ENCODE measurements around the gene DDX42.

The DDX42 gene

GRCh38 chr17:63821804-63822203 is 47.8 kb downstream of the DDX42 start:
- H3K36me3 ChIP-seq, result peaks cover 90% of the 10 kb centered on the region
- DNase-seq, result no peak
- H3K9me3 ChIP-seq, result no peaks in the 10 kb centered on the region
- H3K4me3 ChIP-seq (ENCODE audit: low read depth, low read length), result no peak overlapping the region
- H3K27me3 ChIP-seq, result no peaks in the 10 kb centered on the region
- TF ChIP-seq CTCF (IDR thresholded peaks at IDR 0.05; ENCODE audit: low read depth, low read length), result no peak
- H3K4me1 ChIP-seq, result no peaks in the 10 kb centered on the region; the same call in 1 of the 2 replicates

- no peaks in the 10 kb centered on the region for H3K9me3 ChIP-seq
- no peak overlapping the region for H3K4me3 ChIP-seq (ENCODE audit: low read depth, low read length)
- H3K27me3 ChIP-seq, result no peaks in the 10 kb centered on the region
- peaks cover 83% of the 10 kb centered on the region for H3K36me3 ChIP-seq
- TF ChIP-seq CTCF (IDR thresholded peaks at IDR 0.05; ENCODE audit: low read depth, low read length), result no peak
- no peak for DNase-seq
- no peaks in the 10 kb centered on the region; the same call in 1 of the 2 replicates for H3K4me1 ChIP-seq
Observed at GRCh38 chr17:63822537-63822936, 48.6 kb downstream of the DDX42 start.

GRCh38 chr17:63823659-63824331 is 49.8 kb downstream of the DDX42 start:
- no peak for DNase-seq
- H3K36me3 ChIP-seq, result peaks cover 78% of the 10 kb centered on the region
- TF ChIP-seq CTCF (IDR thresholded peaks at IDR 0.05; ENCODE audit: low read depth, low read length), result no peak
- H3K4me3 ChIP-seq (ENCODE audit: low read depth, low read length), result no peak overlapping the region
- H3K4me1 ChIP-seq, result no peaks in the 10 kb centered on the region; the same call in none of the 2 replicates
- H3K27me3 ChIP-seq, result no peaks in the 10 kb centered on the region
- H3K9me3 ChIP-seq, result no peaks in the 10 kb centered on the region

- Histone ChIP-seq H3K36me3 (peaks cover 78% of the 10 kb centered on the region), H3K4me3 (ENCODE audit: low read depth, low read length) (no peak overlapping the region), H3K9me3 (no peaks in the 10 kb centered on the region), H3K27me3 (no peaks in the 10 kb centered on the region), H3K4me1 (no peaks in the 10 kb centered on the region; the same call in none of the 2 replicates)
- no peak for DNase-seq
- no peak for TF ChIP-seq CTCF (IDR thresholded peaks at IDR 0.05; ENCODE audit: low read depth, low read length)
Observed at GRCh38 chr17:63824362-63824761, 50.4 kb downstream of the DDX42 start.

- DNase-seq, result no peak
- Histone ChIP-seq H3K36me3 (peaks cover 80% of the 10 kb centered on the region), H3K4me3 (ENCODE audit: low read depth, low read length) (peak overlapping the region; percentile 94), H3K4me1 (no peaks in the 10 kb centered on the region; the same call in none of the 2 replicates), H3K27me3 (no peaks in the 10 kb centered on the region), H3K9me3 (no peaks in the 10 kb centered on the region)
- no peak for TF ChIP-seq CTCF (IDR thresholded peaks at IDR 0.05; ENCODE audit: low read depth, low read length)
Observed at GRCh38 chr17:63826468-63827001, 52.6 kb downstream of the DDX42 start.

Data from BE2C (cell line).